ENCODE data around the gene TIGD3. TPM values are rescaled to one million over a fixed set of nuclear protein-coding genes. Genes with fewer than 3 reads are reported as not detected.

TIGD3 gene
- total RNA-seq, 2 donors from 2014 or later = 0.99 to 1.0 TPM

- H3K9me3 ChIP-seq (ENCODE audit: control insufficient read depth, low read length) = no peaks in the 10 kb centered on the region
- no peak overlapping the region for H3K27ac ChIP-seq (ENCODE audit: low read depth, low read length)
- Mint-ChIP-seq H3K9me3 (no peaks in the 10 kb centered on the region), H3K27me3 (ENCODE audit: insufficient read depth) (no peaks in the 10 kb centered on the region), H3K4me3 (no peak overlapping the region), H3K4me1 (peaks cover 10% of the 10 kb centered on the region), H3K36me3 (ENCODE audit: low read depth) (peaks cover 17% of the 10 kb centered on the region), H3K27ac (no peak overlapping the region)
- no peak for TF ChIP-seq CTCF (conservative IDR thresholded peaks at IDR 0.05)
- H3K4me3 ChIP-seq (ENCODE audit: low read length) = no peak overlapping the region
- H3K27me3 ChIP-seq (ENCODE audit: control insufficient read depth, insufficient read depth, low read length, poor library complexity, severe bottlenecking) = no peaks in the 10 kb centered on the region
- H3K4me1 ChIP-seq (ENCODE audit: control insufficient read depth, insufficient read depth, low read length) = peaks cover 7% of the 10 kb centered on the region
- no peak overlapping the region for H3K9ac ChIP-seq (ENCODE audit: extremely low read depth, low read length, poor library complexity, severe bottlenecking)
- 92 to 96% methylated on average over 2 to 15 of the region's 15 CpGs for WGBS, 2 experiments (ENCODE audit: insufficient coverage in 1 of 2, insufficient read length in 1 of 2)
- no peak for DNase-seq
- peaks cover 8% of the 10 kb centered on the region for H3K36me3 ChIP-seq (ENCODE audit: control insufficient read depth, insufficient read depth, low read length)
Observed at GRCh38 chr11:65321076-65321475, 33.5 kb upstream of the TIGD3 start.

GRCh38 chr11:65321828-65322485, 32.6 kb upstream of the TIGD3 start:
- 93 to 95% methylated on average over 6 to 13 of the region's 13 CpGs for WGBS, 2 experiments (ENCODE audit: insufficient coverage in 1 of 2, insufficient read length in 1 of 2)
- Histone ChIP-seq H3K4me1 (ENCODE audit: control insufficient read depth, insufficient read depth, low read length) (peaks cover 2% of the 10 kb centered on the region), H3K9me3 (ENCODE audit: control insufficient read depth, low read length) (no peaks in the 10 kb centered on the region), H3K27me3 (ENCODE audit: control insufficient read depth, insufficient read depth, low read length, poor library complexity, severe bottlenecking) (no peaks in the 10 kb centered on the region), H3K9ac (ENCODE audit: extremely low read depth, low read length, poor library complexity, severe bottlenecking) (no peak overlapping the region), H3K27ac (ENCODE audit: low read depth, low read length) (no peak overlapping the region), H3K4me3 (ENCODE audit: low read length) (no peak overlapping the region), H3K36me3 (ENCODE audit: control insufficient read depth, insufficient read depth, low read length) (peaks cover 8% of the 10 kb centered on the region)
- no peaks in the 10 kb centered on the region for H3K27me3 Mint-ChIP-seq (ENCODE audit: insufficient read depth)
- no peaks in the 10 kb centered on the region for H3K9me3 Mint-ChIP-seq
- H3K4me1 Mint-ChIP-seq = peaks cover under 1% of the 10 kb centered on the region
- no peak for DNase-seq
- no peak overlapping the region for H3K4me3 Mint-ChIP-seq
- no peak overlapping the region for H3K27ac Mint-ChIP-seq
- TF ChIP-seq CTCF (conservative IDR thresholded peaks at IDR 0.05) = no peak
- peaks cover 17% of the 10 kb centered on the region for H3K36me3 Mint-ChIP-seq (ENCODE audit: low read depth)

GRCh38 chr11:65323813-65324212, 30.7 kb upstream of the TIGD3 start:
- Histone ChIP-seq H3K9ac (ENCODE audit: extremely low read depth, low read length, poor library complexity, severe bottlenecking) (no peak overlapping the region), H3K9me3 (ENCODE audit: control insufficient read depth, low read length) (no peaks in the 10 kb centered on the region), H3K27me3 (ENCODE audit: control insufficient read depth, insufficient read depth, low read length, poor library complexity, severe bottlenecking) (no peaks in the 10 kb centered on the region), H3K4me3 (ENCODE audit: low read length) (no peak overlapping the region), H3K4me1 (ENCODE audit: control insufficient read depth, insufficient read depth, low read length) (no peaks in the 10 kb centered on the region), H3K27ac (ENCODE audit: low read depth, low read length) (no peak overlapping the region), H3K36me3 (ENCODE audit: control insufficient read depth, insufficient read depth, low read length) (peaks cover 8% of the 10 kb centered on the region)
- no peaks in the 10 kb centered on the region for H3K9me3 Mint-ChIP-seq
- H3K27ac Mint-ChIP-seq = peak overlapping the region; percentile 40
- WGBS, 2 experiments (ENCODE audit: insufficient coverage in 1 of 2, insufficient read length in 1 of 2) = 89 to 90% methylated on average over 6 to 11 of the region's 12 CpGs
- H3K4me3 Mint-ChIP-seq = no peak overlapping the region
- peaks cover 17% of the 10 kb centered on the region for H3K36me3 Mint-ChIP-seq (ENCODE audit: low read depth)
- DNase-seq = peak; percentile 51
- H3K27me3 Mint-ChIP-seq (ENCODE audit: insufficient read depth) = no peaks in the 10 kb centered on the region
- no peak for TF ChIP-seq CTCF (conservative IDR thresholded peaks at IDR 0.05)
- H3K4me1 Mint-ChIP-seq = no peaks in the 10 kb centered on the region

All from endodermal cell (in vitro differentiated cells).